NCI-H1092 treated with DMSO at 0.1 percent for 48 hours (cell line): ENCODE results near the gene CCR1.
"Not testable (repeated sequence)": the region's sequence is repeated elsewhere in the genome, so short reads cannot be mapped to it uniquely, and the experiment has no call there.

Experiments
- DNase-seq: peaks from one replicate; lab custom pipeline; 2025; lab: John Stamatoyannopoulos, UW

Gene CCR1

GRCh38 chr3:46212101-46212500, 4.0 kb upstream of the CCR1 start:
- no peak for DNase-seq

DNA sequence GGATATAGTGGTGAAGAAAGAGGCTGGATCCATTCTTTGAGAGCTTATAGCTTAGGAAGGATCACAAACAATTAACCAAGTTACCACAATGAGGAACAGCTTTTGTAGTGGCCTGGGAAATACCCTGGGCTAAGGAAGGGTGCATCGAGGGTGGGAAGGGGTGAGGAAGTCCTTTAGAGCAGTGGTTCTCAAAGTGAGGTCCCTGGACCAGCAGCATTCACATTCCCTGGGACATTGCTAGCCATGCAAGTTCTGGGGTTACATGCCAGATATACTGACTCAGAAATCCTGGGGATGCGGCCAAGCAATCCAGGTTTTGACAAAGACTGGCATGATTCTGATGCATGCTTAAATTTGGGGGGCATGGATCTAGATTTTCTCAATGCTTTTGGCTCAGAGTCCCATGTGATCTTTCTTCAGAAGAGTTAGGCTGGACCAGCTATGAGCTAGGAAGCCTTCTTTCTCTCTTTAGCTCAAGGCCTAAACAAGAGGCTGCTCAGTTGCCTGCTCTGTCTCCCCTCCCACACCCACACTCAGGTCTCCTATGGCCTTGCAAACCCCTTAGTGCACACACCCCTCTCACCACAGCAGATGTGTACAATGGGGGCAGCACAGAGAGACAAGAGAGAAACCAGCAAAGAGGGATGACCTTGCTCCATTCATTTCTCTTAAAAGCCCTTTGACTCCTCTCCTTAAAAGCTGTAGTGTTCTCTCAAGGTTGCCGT, 1.8 kb upstream of the CCR1 start:
- DNase-seq = no peak

GRCh38 chr3:46209053-46209452, 940 bp upstream of the CCR1 start:
- DNase-seq = no peak

DNA sequence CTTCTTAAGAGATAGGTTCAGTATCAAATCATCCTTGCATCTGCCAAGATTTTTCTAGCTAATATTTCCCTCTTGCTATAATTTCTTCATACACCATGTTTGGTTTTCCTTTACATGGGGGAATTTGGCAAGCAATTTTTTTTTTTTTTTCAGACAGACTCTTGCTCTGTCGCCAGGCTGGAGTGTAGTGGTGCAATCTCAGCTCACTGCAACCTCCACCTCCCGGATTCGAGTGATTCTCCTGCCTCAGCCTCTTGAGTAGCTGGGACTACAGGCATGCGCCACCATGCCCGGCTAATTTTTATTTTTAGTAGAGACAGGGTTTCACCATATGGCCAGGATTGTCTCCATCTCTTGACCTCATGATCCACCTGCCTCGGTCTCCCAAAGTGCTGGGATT, 599 bp downstream of the CCR1 start:
- not testable (repeated sequence) for DNase-seq

DNA sequence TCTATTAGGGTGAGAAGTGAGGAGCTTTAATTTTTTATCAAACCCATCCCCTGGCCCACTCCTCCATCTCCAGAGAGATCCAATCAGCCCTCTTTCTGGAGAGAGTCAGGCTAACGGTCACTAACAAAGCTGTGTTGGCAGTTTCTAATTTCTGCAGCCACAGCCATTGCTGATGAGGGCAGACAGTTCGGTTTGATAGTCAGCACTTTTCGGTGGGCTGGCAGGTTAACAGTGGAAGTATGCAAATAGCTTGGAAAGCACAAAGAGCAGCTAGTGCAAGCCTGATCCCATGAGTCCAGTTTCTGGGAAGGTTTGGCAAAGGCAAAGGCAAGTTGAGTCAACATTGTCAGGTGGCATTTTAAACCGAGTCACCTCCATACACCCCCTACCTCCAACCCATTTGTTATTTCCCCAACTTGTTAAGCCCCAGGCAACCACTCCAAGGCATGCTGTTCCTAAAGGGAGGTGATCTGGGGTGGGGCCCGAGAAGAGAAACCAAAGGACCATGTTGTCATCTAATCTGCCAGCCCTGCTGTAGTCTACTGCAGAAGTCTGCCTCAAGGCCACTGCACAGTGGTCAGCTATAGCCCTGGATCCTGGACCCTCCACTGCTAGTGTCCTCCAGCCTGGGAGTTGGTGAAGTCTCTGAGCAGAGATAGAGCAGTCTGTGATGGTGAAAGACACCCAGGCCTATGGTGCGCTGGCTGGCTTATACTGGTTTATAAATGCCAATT, 1.7 kb downstream of the CCR1 start:
- DNase-seq = no peak

DNA sequence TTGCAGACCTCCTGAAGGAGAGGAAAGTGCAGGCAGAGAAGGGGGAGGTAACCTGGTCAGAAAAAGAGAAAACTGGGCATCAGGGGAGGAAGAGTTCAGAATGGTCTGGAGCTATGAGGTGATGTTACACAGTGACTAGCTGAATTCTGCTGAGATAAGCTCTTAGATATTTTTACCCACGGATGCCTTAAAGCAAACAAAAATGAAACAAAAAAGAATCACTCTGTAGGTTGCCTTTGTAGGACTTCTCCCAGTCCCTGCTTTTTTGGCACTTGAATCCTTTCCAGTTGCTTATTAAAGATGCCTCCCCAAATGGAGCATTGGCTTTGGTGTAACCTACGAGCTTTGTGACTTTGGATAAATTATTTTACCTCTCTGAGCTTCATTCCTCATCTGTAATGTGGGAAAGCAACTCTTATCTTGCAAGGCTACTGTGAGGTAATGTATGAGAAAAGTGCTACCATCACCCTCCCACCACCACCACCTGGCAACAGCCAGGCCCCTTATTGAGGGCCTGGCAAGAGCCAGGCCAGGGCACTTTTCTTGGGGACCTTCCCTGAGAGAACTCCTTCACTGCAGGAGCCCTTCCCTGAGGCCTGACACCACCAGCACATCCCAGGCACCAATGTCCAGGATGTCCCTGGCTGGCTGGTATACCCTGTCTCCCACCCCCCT, 2.7 kb downstream of the CCR1 start:
- no peak for DNase-seq

- DNase-seq = no peak
These were observed 4.4 kb downstream of the CCR1 start for GRCh38 chr3:46203681-46204080.

DNA sequence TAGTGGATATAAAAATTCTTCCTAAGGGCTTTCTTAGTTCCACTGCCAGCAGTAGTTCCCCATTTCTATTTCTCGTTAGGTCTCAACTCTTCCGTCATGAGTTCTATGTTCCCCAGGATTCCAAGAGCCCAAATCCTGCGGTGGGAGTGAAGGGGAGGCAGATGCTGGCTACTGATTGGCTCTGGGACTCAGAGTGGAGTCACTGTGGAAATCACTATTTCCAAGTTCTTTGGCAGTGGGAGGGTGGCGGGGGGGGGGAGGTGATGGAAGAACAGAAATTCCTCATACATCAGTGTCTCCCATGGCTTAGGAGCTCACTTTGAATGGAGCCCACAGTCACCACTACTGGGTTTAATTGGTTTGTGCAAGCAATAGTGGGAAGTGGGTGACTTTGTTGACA, 5.6 kb downstream of the CCR1 start:
- no peak for DNase-seq

GRCh38 chr3:46200790-46201189, 7.3 kb downstream of the CCR1 start:
- no peak for DNase-seq

DNA sequence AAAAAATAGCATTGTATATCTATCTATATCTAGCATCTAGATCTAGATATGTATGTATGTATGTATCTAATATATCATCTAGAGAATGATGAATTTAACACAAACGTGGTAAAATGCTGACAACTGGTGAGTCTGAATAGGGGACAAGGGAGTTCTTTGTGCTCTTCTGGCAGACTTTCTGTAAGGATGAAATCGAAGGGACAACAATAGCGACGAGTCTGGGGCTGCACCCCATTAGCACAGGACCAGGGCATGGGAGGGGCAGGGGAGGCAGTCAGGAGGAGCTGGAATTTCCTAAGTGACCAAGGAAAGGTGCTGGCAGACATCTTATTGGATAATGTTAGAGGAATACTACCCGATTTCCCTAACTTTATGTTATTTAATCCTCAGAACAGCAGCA, 7.9 kb downstream of the CCR1 start:
- no peak for DNase-seq

DNA sequence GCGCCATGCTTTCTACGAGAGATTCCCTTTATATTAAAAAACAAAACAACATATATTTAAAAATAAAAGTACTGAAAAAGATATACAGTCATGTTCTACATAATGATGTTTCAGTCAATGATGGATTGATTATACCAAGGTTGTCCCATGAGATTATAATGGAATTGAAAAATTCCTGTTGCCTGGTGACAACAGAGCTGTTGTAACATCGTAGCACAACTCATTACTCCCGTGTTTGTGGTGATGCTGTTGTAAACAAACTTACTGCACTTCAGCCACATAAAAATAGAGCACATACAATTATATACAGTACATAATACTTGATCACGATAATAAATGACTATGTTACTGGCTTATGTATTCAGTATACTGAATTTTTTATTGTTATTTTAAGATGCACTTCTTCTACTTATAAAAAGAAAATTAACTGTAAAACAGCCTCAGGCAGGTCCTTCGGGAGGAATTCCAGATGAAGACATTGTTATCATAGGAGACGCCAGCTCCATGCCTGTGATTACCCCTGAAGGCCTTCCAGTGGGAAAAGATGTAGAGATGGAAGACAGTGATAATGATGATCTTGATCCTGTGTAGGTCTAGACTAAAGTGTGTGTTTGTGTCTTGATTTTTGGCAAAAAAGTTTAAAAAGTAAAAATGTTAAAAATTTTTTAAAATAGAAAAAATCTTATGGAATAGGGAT, 11.7 kb downstream of the CCR1 start:
- DNase-seq = no peak

GRCh38 chr3:46194868-46195553, 13.1 kb downstream of the CCR1 start:
- no peak for DNase-seq

DNA sequence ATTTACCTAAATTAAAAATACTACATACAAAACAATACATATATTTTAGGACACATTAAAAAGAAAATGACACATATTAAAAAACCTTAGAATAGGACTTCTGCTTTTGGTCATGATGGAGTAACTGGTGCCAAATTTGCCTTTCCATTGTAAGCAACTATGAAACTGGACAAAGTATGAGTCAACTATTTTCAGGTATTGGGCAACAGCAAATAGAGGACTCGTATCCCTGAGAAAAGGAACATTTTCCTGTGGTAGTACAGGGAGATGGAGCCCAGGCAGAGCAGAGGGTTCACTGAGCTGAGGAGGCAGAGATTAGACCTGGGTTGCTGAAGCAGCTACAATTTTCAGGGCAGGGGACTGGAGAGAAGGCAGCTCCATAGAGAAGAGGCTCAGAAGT, 14.7 kb downstream of the CCR1 start:
- DNase-seq = no peak

DNA sequence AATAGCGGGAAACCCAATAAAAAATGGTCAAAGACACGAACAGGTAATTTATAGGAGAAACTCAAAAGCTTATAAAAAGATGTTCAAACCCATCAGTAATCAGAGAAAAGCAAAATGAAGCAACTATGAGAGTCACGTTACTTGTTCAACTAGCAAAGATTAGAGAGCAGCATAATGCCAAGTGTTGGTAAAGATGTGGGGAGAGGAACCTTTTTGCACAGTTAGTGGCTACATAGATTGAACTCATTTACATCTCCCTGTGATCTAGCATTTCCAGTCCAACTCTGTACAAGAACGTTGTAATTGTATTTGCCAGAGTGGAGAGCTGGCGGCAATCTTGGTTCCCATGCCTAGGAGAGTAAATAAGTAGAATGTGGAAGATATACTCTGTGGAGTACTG, 15.2 kb downstream of the CCR1 start:
- DNase-seq = no peak

DNA sequence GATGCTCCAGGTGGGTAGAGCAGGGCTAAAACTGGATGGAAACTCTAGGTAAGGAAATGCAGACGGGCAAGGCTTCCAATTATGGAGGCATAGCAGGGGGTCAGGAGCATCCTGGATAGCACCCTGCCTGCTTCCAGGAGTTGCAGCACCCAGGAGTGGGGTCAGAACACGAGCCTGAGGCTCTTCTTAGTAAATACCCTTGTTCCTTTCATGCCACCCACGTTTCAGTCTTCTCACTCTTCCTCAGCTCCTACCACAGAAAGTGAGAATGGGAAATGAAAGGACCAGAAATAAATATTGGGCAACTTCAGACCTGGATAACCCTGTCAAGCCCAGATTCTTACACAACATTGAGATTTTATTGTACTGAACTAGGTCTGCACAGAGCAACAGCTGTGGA, 16.4 kb downstream of the CCR1 start:
- no peak for DNase-seq

- no peak for DNase-seq
These were observed 19.4 kb downstream of the CCR1 start for GRCh38 chr3:46188708-46189107.

GRCh38 chr3:46187876-46188275, 20.2 kb downstream of the CCR1 start:
- no peak for DNase-seq

- DNase-seq = no peak
These were observed 20.8 kb downstream of the CCR1 start for GRCh38 chr3:46187341-46187700.

- DNase-seq = no peak
These were observed 21.4 kb downstream of the CCR1 start for GRCh38 chr3:46186471-46187340.

GRCh38 chr3:46184469-46184868, 23.6 kb downstream of the CCR1 start:
- DNase-seq = no peak

DNA sequence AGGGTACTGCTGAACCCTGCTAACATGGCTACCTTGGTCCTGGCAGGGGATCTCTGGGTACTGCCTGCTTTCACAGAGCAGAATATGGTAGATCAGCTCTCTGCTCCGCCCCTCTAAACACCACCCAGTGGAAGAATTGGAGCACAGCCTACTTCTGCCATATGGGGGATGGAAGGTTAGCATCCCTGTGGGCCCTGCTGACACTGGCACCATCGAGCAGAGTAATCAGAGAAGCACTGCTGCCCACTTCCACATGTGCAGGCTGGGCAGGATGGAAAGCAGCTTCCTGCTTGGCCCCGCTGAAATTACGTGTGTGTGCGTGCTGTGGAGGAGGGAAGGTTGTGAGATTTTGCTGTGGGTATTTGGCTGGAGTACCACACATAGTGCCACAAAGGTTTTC, 24.8 kb downstream of the CCR1 start:
- no peak for DNase-seq
